Spinal cord (tissue), 10 donors: ENCODE data around the gene MAK. TPM values are rescaled to one million over a fixed set of nuclear protein-coding genes. Genes with fewer than 3 reads are reported as not detected.
"Not testable (repeated sequence)": the region's sequence is repeated elsewhere in the genome, so short reads cannot be mapped to it uniquely, and the experiment has no call there.

Experiments used
- DNase-seq, 6 donors: peaks; one replicate each; pipeline versions ENCODE4 v3.0.0 to v3.0.0-alpha.2; 2013 to 2015; ENCODE audit warnings: low spot score in 6 of 6, low read depth in 4 of 6
- H3K27ac ChIP-seq: one replicate; pipeline ENCODE4 v1.5.1; 2013; ENCODE audit warnings: low read depth, low read length, control low read depth
- H3K27me3 ChIP-seq: one replicate; pipeline ENCODE4 v1.6.1; 2013; ENCODE audit warnings: low read length; ENCODE audit not compliant: control insufficient read depth, insufficient read depth
- H3K36me3 ChIP-seq: one replicate; pipeline ENCODE4 v1.6.1; 2013; ENCODE audit warnings: low read length; ENCODE audit not compliant: control insufficient read depth, insufficient read depth
- H3K4me1 ChIP-seq: one replicate; pipeline ENCODE4 v1.6.1; 2013; ENCODE audit warnings: low read length; ENCODE audit not compliant: control insufficient read depth, insufficient read depth
- H3K4me3 ChIP-seq: one replicate; pipeline ENCODE4 v1.5.1; 2013; ENCODE audit warnings: low read depth, low read length, control low read depth
- H3K9me3 ChIP-seq: one replicate; pipeline ENCODE4 v1.6.1; 2013; ENCODE audit warnings: low read length; ENCODE audit not compliant: control insufficient read depth, insufficient read depth
- WGBS: methylation state at CpG from one replicate; pipeline ENCODE4 v1.1.5; 2013; ENCODE audit warnings: missing lambda C conversion rate; ENCODE audit not compliant: insufficient coverage; 5-methylcytosine and 5-hydroxymethylcytosine counted together
- polyA plus RNA-seq, 2 donors: library from polyadenylated mRNA; unstranded; fragments of 120-200 nt; gene quantifications; one replicate each; pipeline ENCODE4 v1.2.1, GENCODE V29; 2013; ENCODE audit not compliant: insufficient read length in 2 of 2
- total RNA-seq, 2 donors: library from RNA; depleted of rRNA in 1 of 2; stranded (reverse); fragments of 120-200 nt in 1 of 2; fragments of >200 nt in 1 of 2; gene quantifications; one replicate each; pipeline versions ENCODE4 v1.2.3 to v1.2.4, GENCODE V29; 2013 to 2014
- donor health status: healthy.

Gene MAK
- total and polyA plus RNA-seq, 4 donors: 0.79 to 2.6 (median 2.2) TPM

GRCh38 chr6:10722820-10723566 lies 115.3 kb downstream of the MAK start, which contains the start of gene TMEM14C:
Gene TMEM14C, plus strand, starts transcription at chr6:10723070. Its CDS starts 1,544 bp downstream, at chr6:10724614.
- Histone ChIP-seq H3K9me3 (no peaks in the 10 kb centered on the region), H3K36me3 (peaks cover 10% of the 10 kb centered on the region), H3K27me3 (no peaks in the 10 kb centered on the region), H3K4me3 (peak within 1 kb of the TSS; percentile 73), H3K4me1 (peaks cover 26% of the 10 kb centered on the region), H3K27ac (peak within 1 kb of the TSS; percentile 93)
- 0% methylated on average over 39 of the region's 55 CpGs for WGBS
- DNase-seq: peak; percentile 88 to 99 (median 90)

GRCh38 chr6:10722570-10722819 lies 115.8 kb downstream of the MAK start:
- Histone ChIP-seq H3K36me3 (peaks cover 10% of the 10 kb centered on the region), H3K27ac (peak overlapping the region; percentile 93), H3K4me1 (peaks cover 26% of the 10 kb centered on the region), H3K27me3 (no peaks in the 10 kb centered on the region), H3K4me3 (peak overlapping the region; percentile 73), H3K9me3 (no peaks in the 10 kb centered on the region)
- DNase-seq: no peak
- 3% methylated on average over 6 of the region's 6 CpGs for WGBS

- Histone ChIP-seq H3K9me3 (no peaks in the 10 kb centered on the region), H3K27me3 (no peaks in the 10 kb centered on the region), H3K36me3 (peaks cover 10% of the 10 kb centered on the region), H3K27ac (peak overlapping the region; percentile 93), H3K4me3 (peak overlapping the region; percentile 73), H3K4me1 (peaks cover 26% of the 10 kb centered on the region)
- WGBS: 85% methylated on average over 7 of the region's 11 CpGs
- DNase-seq: no peak
Measured at GRCh38 chr6:10721850-10722569, 116.3 kb downstream of the MAK start.

- not testable (repeated sequence) for H3K27ac ChIP-seq
- WGBS: 97% methylated on average over 10 of the region's 17 CpGs
Measured at GRCh38 chr6:10720960-10721849, 117.1 kb downstream of the MAK start.

GRCh38 chr6:10720265-10720959 lies 117.9 kb downstream of the MAK start:
- peak in 2 of 6 donors; percentile 48 to 71 for DNase-seq
- H3K27ac ChIP-seq: peak overlapping the region; percentile 48

More at GRCh38 chr6:10720960-10721849, 117.1 kb downstream of the MAK start:
- DNase-seq, H3K36me3 ChIP-seq, H3K9me3 ChIP-seq, H3K27me3 ChIP-seq: not testable (repeated sequence)
- Histone ChIP-seq H3K4me3 (peak overlapping the region; percentile 49), H3K4me1 (peaks cover 26% of the 10 kb centered on the region)

GRCh38 chr6:10719964-10720264 lies 118.4 kb downstream of the MAK start:
- DNase-seq: peak in 2 of 6 donors; percentile 18 to 48
- H3K36me3 ChIP-seq: no peaks in the 10 kb centered on the region
- peaks cover 22% of the 10 kb centered on the region for H3K4me1 ChIP-seq
- H3K27ac ChIP-seq: peak overlapping the region; percentile 48
- peak overlapping the region; percentile 49 for H3K4me3 ChIP-seq
- H3K9me3 ChIP-seq: no peaks in the 10 kb centered on the region
- 45% methylated on average over 18 of the region's 21 CpGs for WGBS
- no peaks in the 10 kb centered on the region for H3K27me3 ChIP-seq

More at GRCh38 chr6:10720265-10720959, 117.9 kb downstream of the MAK start:
- no peaks in the 10 kb centered on the region for H3K36me3 ChIP-seq
- H3K4me1 ChIP-seq: peaks cover 26% of the 10 kb centered on the region
- H3K27me3 ChIP-seq: no peaks in the 10 kb centered on the region
- WGBS: 38% methylated on average over 48 of the region's 49 CpGs
- no peaks in the 10 kb centered on the region for H3K9me3 ChIP-seq
- H3K4me3 ChIP-seq: peak overlapping the region; percentile 49

- Histone ChIP-seq H3K27ac (no peak overlapping the region), H3K27me3 (no peaks in the 10 kb centered on the region), H3K9me3 (no peaks in the 10 kb centered on the region), H3K36me3 (no peaks in the 10 kb centered on the region), H3K4me3 (no peak overlapping the region), H3K4me1 (peaks cover 19% of the 10 kb centered on the region)
- DNase-seq: peak in 1 of 6 donors; percentile 6
- WGBS: 88% methylated on average over 7 of the region's 8 CpGs
Measured at GRCh38 chr6:10719296-10719963, 118.9 kb downstream of the MAK start.

- 85% methylated on average over 8 of the region's 8 CpGs for WGBS
- Histone ChIP-seq H3K27me3 (no peaks in the 10 kb centered on the region), H3K27ac (no peak overlapping the region), H3K4me3 (no peak overlapping the region), H3K9me3 (no peaks in the 10 kb centered on the region), H3K36me3 (peaks cover 8% of the 10 kb centered on the region), H3K4me1 (no peaks in the 10 kb centered on the region)
- no peak for DNase-seq
Measured at GRCh38 chr6:10713962-10714361, 124.4 kb downstream of the MAK start.
